GM12873 (cell line): Measurements from ENCODE around the gene GJD3.
A peak's percentile ranks its signal among the peaks of the same experiment; 100 is the strongest.

ENCODE experiments used
- CTCF ChIP-seq: IDR thresholded peaks from 2 replicates; pipeline ENCODE4 v1.5.1; 2012; ENCODE audit warnings: low read depth, mild to moderate bottlenecking, moderate library complexity, low read length, control low read depth; ENCODE audit not compliant: insufficient read depth; ENCODE audit errors: missing control alignments

The GJD3 gene

DNA sequence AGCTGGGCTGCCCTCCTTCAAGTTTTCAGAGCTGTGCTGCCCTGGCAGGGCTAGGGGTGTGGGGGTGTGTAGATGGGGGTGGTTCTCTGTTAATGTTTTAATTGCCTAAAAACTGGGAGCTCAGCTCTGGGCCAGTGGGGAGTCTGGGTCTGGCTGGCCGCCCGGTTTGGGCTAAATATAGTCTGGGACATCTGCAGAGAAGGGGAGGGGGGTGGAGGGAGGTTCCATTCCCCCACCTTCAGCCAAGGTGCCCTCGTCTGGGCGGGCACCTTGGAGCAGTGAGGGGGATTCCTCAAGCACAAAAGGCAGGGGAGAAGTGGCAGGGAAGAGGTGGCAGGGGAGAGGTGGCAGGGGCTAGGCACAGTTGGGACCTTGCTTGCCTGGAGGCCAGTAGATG is 42.6 kb downstream of the GJD3 start:
- TF ChIP-seq CTCF: no peak

- no peak for TF ChIP-seq CTCF
Observed at GRCh38 chr17:40321524-40321929, 43.0 kb downstream of the GJD3 start.

DNA sequence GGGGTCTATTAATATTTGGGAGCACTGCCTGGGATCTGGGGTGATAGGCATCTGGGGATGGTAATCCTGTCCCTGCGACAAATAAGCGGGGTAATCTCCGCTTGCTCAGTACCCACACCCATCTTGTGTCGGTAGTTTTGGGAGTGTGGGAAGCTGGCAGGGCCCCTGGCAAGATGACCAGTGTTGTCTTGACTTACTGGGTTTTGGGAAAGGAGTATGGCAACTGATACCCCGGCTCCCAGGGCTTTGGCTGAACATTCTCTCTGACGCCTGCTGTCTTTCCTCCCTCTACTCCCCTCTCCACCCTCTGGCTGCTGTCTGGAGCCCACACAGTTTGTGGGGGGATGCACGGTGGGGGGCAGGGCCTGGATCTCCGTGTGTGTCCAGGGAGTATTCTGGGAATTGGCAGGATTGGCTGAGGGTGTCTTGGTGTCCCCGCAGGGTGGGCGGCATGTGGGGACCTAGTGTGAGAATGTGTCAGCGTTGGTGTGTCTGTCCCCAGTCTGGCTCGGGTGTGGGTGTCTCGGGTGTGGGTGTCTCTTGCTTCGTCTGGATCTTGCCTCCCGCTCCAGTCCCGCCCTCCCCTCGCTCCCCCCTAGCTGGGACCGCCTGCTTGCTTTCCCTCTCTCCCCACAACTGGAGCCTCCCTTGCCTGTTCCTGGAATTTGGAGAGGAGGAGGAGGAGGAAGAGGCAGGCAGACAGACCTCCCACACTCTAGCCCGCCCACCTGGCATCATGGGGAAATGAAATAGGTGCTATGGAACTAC is 43.6 kb downstream of the GJD3 start:
- no peak for TF ChIP-seq CTCF

- TF ChIP-seq CTCF: no peak
Observed at GRCh38 chr17:40319651-40320540, 44.6 kb downstream of the GJD3 start.

GRCh38 chr17:40318830-40319391 is 45.6 kb downstream of the GJD3 start:
- TF ChIP-seq CTCF: peak; percentile 21

- TF ChIP-seq CTCF: no peak
Observed at GRCh38 chr17:40317880-40318829, 46.4 kb downstream of the GJD3 start.
